ENCODE data around the gene CREBRF. TPM values are rescaled to one million over a fixed set of nuclear protein-coding genes. Genes with fewer than 3 reads are reported as not detected.

The CREBRF gene
- total and polyA plus RNA-seq, 9 of the 15 experiments (the other 6 are each of a cell fraction or from before 2014, with no cell fraction given) = 1.1 to 4.9 (median 2.9) TPM

DNA sequence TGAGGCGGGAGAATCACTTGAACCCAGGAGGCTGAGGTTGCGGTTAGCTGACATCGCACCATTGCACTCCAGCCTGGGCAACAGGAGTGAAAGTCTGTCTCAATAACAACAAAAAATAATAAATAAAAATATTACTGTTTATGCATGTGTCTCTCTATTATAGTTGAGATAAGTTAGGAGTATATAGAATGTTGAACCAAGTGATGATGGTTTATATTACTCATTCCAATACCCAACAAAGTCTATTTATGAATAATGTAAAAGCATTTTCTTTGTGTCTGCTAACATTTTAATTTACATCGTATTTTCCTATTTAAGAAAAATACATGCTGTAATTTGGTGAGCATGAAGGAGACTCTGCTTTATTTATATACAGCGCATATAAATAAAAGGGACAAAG lies 35.8 kb downstream of the CREBRF start:
- ATAC-seq (no peak), FAIRE-seq (no peak)

More for the DNA sequence above, 35.8 kb downstream of the CREBRF start:
- in situ Hi-C loops (cut with MboI) = no loop called here
- Histone ChIP-seq H3K27ac (ENCODE audit: extremely low read depth, low read depth, low read length) (no peak overlapping the region), H3K9ac (ENCODE audit: insufficient read depth in 1 of 2, low read depth in 2 of 2, low read length in 2 of 2) (no peak overlapping the region), H3K4me2 (ENCODE audit: insufficient read depth, low read length) (no peak overlapping the region), H3K36me3 (ENCODE audit: control insufficient read depth, insufficient read depth, low read length) (peaks cover 6% of the 10 kb centered on the region; the same call in 1 of the 3 replicates), H3K9me3 (replicated peaks; ENCODE audit: control insufficient read depth, insufficient read depth, low read depth, low read length) (no peaks in the 10 kb centered on the region), H4K20me1 (replicated peaks; ENCODE audit: control insufficient read depth, insufficient read depth, low read length) (no peaks in the 10 kb centered on the region), H3K27me3 (ENCODE audit: control insufficient read depth in 2 of 2, insufficient read depth in 2 of 2, low read length in 2 of 2) (no peaks in the 10 kb centered on the region), H3K4me1 (replicated peaks in 1 of 2; ENCODE audit: control insufficient read depth in 2 of 2, insufficient read depth in 2 of 2, low read length in 2 of 2) (0 out of 5 replicates have a peak, but pooled peaks cover 0 to 5% of the 10 kb centered on the region in 2 experiments), H3K79me2 (ENCODE audit: control insufficient read depth, insufficient read depth, low read length) (no peaks in the 10 kb centered on the region), H2AFZ (ENCODE audit: low read depth, low read length) (no peak overlapping the region), H3K4me3 (no peak overlapping the region), H3K9me1 (ENCODE audit: control insufficient read depth, insufficient read depth, low read length) (no peaks in the 10 kb centered on the region)
- DNase-seq (ENCODE audit: extremely low read depth in 1 of 4, low spot score in 3 of 4) = no peak
- intact Hi-C loops (cut with micrococcal nuclease) = no loop called here
- BruUV-seq (replicated peaks) = no TSS peak
- 86% methylated on average over 5 of the region's 5 CpGs for WGBS (ENCODE audit: insufficient coverage, low coverage, missing lambda C conversion rate)
- CTCF ChIA-PET (ENCODE audit: low intra/inter-chr PET ratio) = interaction anchor here (0.6 kb wide), 1 partner anchor 1014 kb away, joined by 4 read pairs; no protein-coding TSS in a partner anchor
- POLR2A ChIA-PET = no interaction called here
- TF ChIP-seq, protein P1, sequence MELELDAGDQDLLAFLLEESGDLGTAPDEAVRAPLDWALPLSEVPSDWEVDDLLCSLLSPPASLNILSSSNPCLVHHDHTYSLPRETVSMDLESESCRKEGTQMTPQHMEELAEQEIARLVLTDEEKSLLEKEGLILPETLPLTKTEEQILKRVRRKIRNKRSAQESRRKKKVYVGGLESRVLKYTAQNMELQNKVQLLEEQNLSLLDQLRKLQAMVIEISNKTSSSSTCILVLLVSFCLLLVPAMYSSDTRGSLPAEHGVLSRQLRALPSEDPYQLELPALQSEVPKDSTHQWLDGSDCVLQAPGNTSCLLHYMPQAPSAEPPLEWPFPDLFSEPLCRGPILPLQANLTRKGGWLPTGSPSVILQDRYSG (tag; conservative IDR thresholded peaks at IDR 0.05; ENCODE audit: low read depth) = no peak
- no peak for TF ChIP-seq ZNF445 (CRISPR knock-in tag; IDR thresholded peaks at IDR 0.05; ENCODE audit: low read depth)
- TF ChIP-seq, protein P2, sequence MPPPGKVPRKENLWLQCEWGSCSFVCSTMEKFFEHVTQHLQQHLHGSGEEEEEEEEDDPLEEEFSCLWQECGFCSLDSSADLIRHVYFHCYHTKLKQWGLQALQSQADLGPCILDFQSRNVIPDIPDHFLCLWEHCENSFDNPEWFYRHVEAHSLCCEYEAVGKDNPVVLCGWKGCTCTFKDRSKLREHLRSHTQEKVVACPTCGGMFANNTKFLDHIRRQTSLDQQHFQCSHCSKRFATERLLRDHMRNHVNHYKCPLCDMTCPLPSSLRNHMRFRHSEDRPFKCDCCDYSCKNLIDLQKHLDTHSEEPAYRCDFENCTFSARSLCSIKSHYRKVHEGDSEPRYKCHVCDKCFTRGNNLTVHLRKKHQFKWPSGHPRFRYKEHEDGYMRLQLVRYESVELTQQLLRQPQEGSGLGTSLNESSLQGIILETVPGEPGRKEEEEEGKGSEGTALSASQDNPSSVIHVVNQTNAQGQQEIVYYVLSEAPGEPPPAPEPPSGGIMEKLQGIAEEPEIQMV (tag; conservative IDR thresholded peaks at IDR 0.05; ENCODE audit: low read depth) = no peak
- TF ChIP-seq HIVEP1 (CRISPR knock-in tag; IDR thresholded peaks at IDR 0.05) = no peak
- no peak for TF ChIP-seq PHB (CRISPR knock-in tag; IDR thresholded peaks at IDR 0.05)
- TF ChIP-seq ZNF586 (CRISPR knock-in tag; conservative IDR thresholded peaks at IDR 0.05) = no peak
- no peak for TF ChIP-seq FOS (IDR thresholded peaks at IDR 0.05; ENCODE audit: extremely low read depth, insufficient read length)
- TF ChIP-seq ZNF239 (CRISPR knock-in tag; IDR thresholded peaks at IDR 0.05) = no peak
- TF ChIP-seq ATF3 (IDR thresholded peaks at IDR 0.05) = no peak
- TF ChIP-seq ATF3 (CRISPR knock-in tag; conservative IDR thresholded peaks at IDR 0.05) = no peak
- no peak for TF ChIP-seq FOXP1 (CRISPR knock-in tag; IDR thresholded peaks at IDR 0.05)
- TF ChIP-seq, protein P3, sequence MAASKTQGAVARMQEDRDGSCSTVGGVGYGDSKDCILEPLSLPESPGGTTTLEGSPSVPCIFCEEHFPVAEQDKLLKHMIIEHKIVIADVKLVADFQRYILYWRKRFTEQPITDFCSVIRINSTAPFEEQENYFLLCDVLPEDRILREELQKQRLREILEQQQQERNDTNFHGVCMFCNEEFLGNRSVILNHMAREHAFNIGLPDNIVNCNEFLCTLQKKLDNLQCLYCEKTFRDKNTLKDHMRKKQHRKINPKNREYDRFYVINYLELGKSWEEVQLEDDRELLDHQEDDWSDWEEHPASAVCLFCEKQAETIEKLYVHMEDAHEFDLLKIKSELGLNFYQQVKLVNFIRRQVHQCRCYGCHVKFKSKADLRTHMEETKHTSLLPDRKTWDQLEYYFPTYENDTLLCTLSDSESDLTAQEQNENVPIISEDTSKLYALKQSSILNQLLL (CRISPR knock-in tag; IDR thresholded peaks at IDR 0.05; ENCODE audit: borderline replicate concordance) = no peak
- TF ChIP-seq PCBP1 (IDR thresholded peaks at IDR 0.05; ENCODE audit: low read depth, low read length, poor library complexity, severe bottlenecking) = no peak
- TF ChIP-seq ZBTB7A (IDR thresholded peaks at IDR 0.05; ENCODE audit: borderline replicate concordance, control insufficient read depth, low read depth, low read length) = no peak
- no peak for TF ChIP-seq GATAD2B (IDR thresholded peaks at IDR 0.05; ENCODE audit: borderline replicate concordance)
- TF ChIP-seq, protein P4, sequence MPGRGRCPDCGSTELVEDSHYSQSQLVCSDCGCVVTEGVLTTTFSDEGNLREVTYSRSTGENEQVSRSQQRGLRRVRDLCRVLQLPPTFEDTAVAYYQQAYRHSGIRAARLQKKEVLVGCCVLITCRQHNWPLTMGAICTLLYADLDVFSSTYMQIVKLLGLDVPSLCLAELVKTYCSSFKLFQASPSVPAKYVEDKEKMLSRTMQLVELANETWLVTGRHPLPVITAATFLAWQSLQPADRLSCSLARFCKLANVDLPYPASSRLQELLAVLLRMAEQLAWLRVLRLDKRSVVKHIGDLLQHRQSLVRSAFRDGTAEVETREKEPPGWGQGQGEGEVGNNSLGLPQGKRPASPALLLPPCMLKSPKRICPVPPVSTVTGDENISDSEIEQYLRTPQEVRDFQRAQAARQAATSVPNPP (IDR thresholded peaks at IDR 0.05; ENCODE audit: borderline replicate concordance, insufficient read depth, insufficient read length) = no peak
- no peak for TF ChIP-seq JUND (IDR thresholded peaks at IDR 0.05; ENCODE audit: borderline replicate concordance, low read depth, low read length)
- no peak for TF ChIP-seq JUND (tag; IDR thresholded peaks at IDR 0.05; ENCODE audit: borderline replicate concordance, low read depth, low read length)
